K562 (cell line): Measurements from ENCODE around the gene RIMS3. TPM values are rescaled to one million over a fixed set of nuclear protein-coding genes. Genes with fewer than 3 reads are reported as not detected.

ENCODE experiments used
- ETV1 ChIP-seq: fragments of 450-650 bp; conservative IDR thresholded peaks from 2 replicates; pipeline ENCODE4 v1.6.1; 2016; ENCODE audit warnings: missing genetic modification characterization, control low read depth, low read depth, missing compliant biosample characterization
- GTF2B ChIP-seq: IDR thresholded peaks from 2 replicates; pipeline ENCODE4 v1.6.1; 2011; ENCODE audit not compliant: insufficient read length; ENCODE audit errors: extremely low read depth
- MTA1 ChIP-seq: fragments of 450-650 bp; IDR thresholded peaks from 2 replicates; pipeline ENCODE4 v1.6.1; 2017; ENCODE audit warnings: borderline replicate concordance
- SLC30A9 ChIP-seq: fragments of 250-450 bp; sonication (Bioruptor Pico); IDR thresholded peaks from 2 replicates; pipeline ENCODE4 v1.8.0; 2022; ENCODE audit warnings: mild to moderate bottlenecking, moderate library complexity
- SMAD4 ChIP-seq: fragments of 250-450 bp; sonication (Bioruptor Pico); conservative IDR thresholded peaks from 2 replicates; pipeline ENCODE4 v1.8.0; 2021; ENCODE audit warnings: inconsistent platforms, mild to moderate bottlenecking, moderate library complexity
- TGIF2 ChIP-seq: sonication (generic); formaldehyde crosslinking; IDR thresholded peaks from 2 replicates; pipeline ENCODE4 v1.8.1; 2022; ENCODE audit warnings: mild to moderate bottlenecking, missing genetic modification reagents, moderate library complexity
- ZNF639 ChIP-seq, 2 experiments: fragments of 200-800 bp in 1 of 2; sonication (Bioruptor generic) in 1 of 2; sonication (generic) in 1 of 2; formaldehyde crosslinking in 1 of 2; IDR thresholded peaks in 1 of 2; conservative IDR thresholded peaks in 1 of 2; 2 replicates each; pipeline versions ENCODE4 v1.5.0 to v1.6.1; 2016 to 2020; ENCODE audit warnings: missing compliant biosample characterization in 1 of 2, missing genetic modification characterization in 1 of 2, missing genetic modification reagents in 1 of 2
- ZNF785 ChIP-seq: fragments of 250-450 bp; sonication (Bioruptor Pico); IDR thresholded peaks from 2 replicates; pipeline ENCODE4 v1.4.0; 2020; ENCODE audit warnings: mild to moderate bottlenecking
- polyA plus RNA-seq, 8 experiments: library from polyadenylated mRNA; depleted of rRNA in 4 of 8; stranded (reverse) in 5 of 8; unstranded in 3 of 8; fragments of >200 nt; fragmentation: Nextera tagmentation in 2 of 8; fragmentation: Illumina TruSeq in 1 of 8; extraction: Ambion mirVana in 2 of 8; extraction: Trizol in 1 of 8; gene quantifications; 2 replicates each; pipeline versions ENCODE4 v1.2.1 to v1.2.3, GENCODE V29; 2011 to 2014; ENCODE audit warnings: inconsistent platforms in 1 of 8, missing spikeins in 1 of 8
- total RNA-seq, 7 experiments: library from RNA; depleted of rRNA in 6 of 7; stranded (reverse); fragments of >200 nt in 6 of 7; fragmentation: Illumina TruSeq in 2 of 7; extraction: Trizol in 2 of 7; gene quantifications; 2 replicates each; pipeline versions ENCODE4 v1.2.1 to v1.2.3, GENCODE V29; 2011 to 2021; ENCODE audit warnings: low replicate concordance in 1 of 7
- TF ChIP-seq, protein P1 (sequence below): fragments of 250-450 bp; sonication (Bioruptor Pico); IDR thresholded peaks from 2 replicates; pipeline ENCODE4 v1.5.1; 2021; ENCODE audit warnings: mild to moderate bottlenecking
- TF ChIP-seq, protein P2 (sequence below): fragments of 200-800 bp; sonication (Bioruptor generic); IDR thresholded peaks from 2 replicates; pipeline ENCODE4 v1.6.1; 2017; ENCODE audit warnings: missing genetic modification characterization, missing compliant biosample characterization
- TF ChIP-seq, protein P3 (sequence below): fragments of 250-450 bp; sonication (Bioruptor Pico); IDR thresholded peaks from 2 replicates; pipeline ENCODE4 v1.6.1; 2021; ENCODE audit warnings: mild to moderate bottlenecking
- TF ChIP-seq, protein P4 (sequence below), 2 experiments: fragments of 450-650 bp; IDR thresholded peaks; 2 replicates each; pipeline ENCODE4 v1.6.1; 2016
- TF ChIP-seq, protein P5 (sequence below): fragments of 250-450 bp; sonication (Bioruptor Pico); IDR thresholded peaks from 2 replicates; pipeline ENCODE4 v1.5.0; 2021
- TF ChIP-seq, protein P6 (sequence below), 3 experiments: fragments of 200-800 bp in 1 of 3; fragments of 250-450 bp in 1 of 3; fragments of 450-650 bp in 1 of 3; sonication (Bioruptor Pico) in 1 of 3; sonication (Bioruptor generic) in 1 of 3; formaldehyde crosslinking in 1 of 3; IDR thresholded peaks; 2 replicates each; pipeline versions ENCODE4 v1.6.1 to v1.8.0; 2016 to 2022; ENCODE audit warnings: mild to moderate bottlenecking in 2 of 3, missing genetic modification characterization in 2 of 3, missing compliant biosample characterization in 1 of 3, moderate library complexity in 1 of 3

The RIMS3 gene
- total and polyA plus RNA-seq, 9 of the 15 experiments (the other 6 are each of a cell fraction or from before 2014, with no cell fraction given), result 0.06 to 1.2 (median 0.59) TPM

- TF ChIP-seq GTF2B (no peak), ZNF639 (CRISPR knock-in tag; conservative IDR thresholded peaks at IDR 0.05 in 1 of 2, IDR thresholded peaks at IDR 0.05 in 1 of 2) (0 out of 4 replicates have a peak, but pooled peaks of 1 of the 2 experiments have one; percentile 44), MTA1 (peak; percentile 52; the same call in 1 of the 2 replicates), ZNF785 (CRISPR knock-in tag) (no peak), SLC30A9 (CRISPR knock-in tag) (no peak), ETV1 (tag) (peak; percentile 58), SMAD4 (CRISPR knock-in tag) (peak; percentile 66), TGIF2 (CRISPR knock-in tag) (no peak)
- TF ChIP-seq, protein P1, sequence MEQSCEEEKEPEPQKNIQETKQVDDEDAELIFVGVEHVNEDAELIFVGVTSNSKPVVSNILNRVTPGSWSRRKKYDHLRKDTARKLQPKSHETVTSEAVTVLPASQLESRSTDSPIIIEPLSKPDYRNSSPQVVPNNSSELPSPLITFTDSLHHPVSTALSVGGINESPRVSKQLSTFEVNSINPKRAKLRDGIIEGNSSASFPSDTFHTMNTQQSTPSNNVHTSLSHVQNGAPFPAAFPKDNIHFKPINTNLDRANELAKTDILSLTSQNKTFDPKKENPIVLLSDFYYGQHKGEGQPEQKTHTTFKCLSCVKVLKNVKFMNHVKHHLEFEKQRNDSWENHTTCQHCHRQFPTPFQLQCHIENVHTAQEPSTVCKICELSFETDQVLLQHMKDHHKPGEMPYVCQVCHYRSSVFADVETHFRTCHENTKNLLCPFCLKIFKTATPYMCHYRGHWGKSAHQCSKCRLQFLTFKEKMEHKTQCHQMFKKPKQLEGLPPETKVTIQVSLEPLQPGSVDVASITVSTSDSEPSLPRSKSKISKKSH, result no peak
- TF ChIP-seq, protein P2, sequence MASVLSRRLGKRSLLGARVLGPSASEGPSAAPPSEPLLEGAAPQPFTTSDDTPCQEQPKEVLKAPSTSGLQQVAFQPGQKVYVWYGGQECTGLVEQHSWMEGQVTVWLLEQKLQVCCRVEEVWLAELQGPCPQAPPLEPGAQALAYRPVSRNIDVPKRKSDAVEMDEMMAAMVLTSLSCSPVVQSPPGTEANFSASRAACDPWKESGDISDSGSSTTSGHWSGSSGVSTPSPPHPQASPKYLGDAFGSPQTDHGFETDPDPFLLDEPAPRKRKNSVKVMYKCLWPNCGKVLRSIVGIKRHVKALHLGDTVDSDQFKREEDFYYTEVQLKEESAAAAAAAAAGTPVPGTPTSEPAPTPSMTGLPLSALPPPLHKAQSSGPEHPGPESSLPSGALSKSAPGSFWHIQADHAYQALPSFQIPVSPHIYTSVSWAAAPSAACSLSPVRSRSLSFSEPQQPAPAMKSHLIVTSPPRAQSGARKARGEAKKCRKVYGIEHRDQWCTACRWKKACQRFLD (CRISPR knock-in tag), result no peak
- TF ChIP-seq, protein P3, sequence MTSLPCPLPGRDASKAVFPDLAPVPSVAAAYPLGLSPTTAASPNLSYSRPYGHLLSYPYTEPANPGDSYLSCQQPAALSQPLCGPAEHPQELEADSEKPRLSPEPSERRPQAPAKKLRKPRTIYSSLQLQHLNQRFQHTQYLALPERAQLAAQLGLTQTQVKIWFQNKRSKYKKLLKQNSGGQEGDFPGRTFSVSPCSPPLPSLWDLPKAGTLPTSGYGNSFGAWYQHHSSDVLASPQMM (CRISPR knock-in tag), result no peak
- TF ChIP-seq, protein P4, sequence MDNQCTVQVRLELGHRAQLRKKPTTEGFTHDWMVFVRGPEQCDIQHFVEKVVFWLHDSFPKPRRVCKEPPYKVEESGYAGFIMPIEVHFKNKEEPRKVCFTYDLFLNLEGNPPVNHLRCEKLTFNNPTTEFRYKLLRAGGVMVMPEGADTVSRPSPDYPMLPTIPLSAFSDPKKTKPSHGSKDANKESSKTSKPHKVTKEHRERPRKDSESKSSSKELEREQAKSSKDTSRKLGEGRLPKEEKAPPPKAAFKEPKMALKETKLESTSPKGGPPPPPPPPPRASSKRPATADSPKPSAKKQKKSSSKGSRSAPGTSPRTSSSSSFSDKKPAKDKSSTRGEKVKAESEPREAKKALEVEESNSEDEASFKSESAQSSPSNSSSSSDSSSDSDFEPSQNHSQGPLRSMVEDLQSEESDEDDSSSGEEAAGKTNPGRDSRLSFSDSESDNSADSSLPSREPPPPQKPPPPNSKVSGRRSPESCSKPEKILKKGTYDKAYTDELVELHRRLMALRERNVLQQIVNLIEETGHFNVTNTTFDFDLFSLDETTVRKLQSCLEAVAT (IDR thresholded peaks at IDR 0.05), result no peak
- TF ChIP-seq, protein P5, sequence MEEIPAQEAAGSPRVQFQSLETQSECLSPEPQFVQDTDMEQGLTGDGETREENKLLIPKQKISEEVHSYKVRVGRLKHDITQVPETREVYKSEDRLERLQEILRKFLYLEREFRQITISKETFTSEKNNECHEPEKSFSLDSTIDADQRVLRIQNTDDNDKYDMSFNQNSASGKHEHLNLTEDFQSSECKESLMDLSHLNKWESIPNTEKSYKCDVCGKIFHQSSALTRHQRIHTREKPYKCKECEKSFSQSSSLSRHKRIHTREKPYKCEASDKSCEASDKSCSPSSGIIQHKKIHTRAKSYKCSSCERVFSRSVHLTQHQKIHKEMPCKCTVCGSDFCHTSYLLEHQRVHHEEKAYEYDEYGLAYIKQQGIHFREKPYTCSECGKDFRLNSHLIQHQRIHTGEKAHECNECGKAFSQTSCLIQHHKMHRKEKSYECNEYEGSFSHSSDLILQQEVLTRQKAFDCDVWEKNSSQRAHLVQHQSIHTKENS, result no peak
- TF ChIP-seq, protein P6, sequence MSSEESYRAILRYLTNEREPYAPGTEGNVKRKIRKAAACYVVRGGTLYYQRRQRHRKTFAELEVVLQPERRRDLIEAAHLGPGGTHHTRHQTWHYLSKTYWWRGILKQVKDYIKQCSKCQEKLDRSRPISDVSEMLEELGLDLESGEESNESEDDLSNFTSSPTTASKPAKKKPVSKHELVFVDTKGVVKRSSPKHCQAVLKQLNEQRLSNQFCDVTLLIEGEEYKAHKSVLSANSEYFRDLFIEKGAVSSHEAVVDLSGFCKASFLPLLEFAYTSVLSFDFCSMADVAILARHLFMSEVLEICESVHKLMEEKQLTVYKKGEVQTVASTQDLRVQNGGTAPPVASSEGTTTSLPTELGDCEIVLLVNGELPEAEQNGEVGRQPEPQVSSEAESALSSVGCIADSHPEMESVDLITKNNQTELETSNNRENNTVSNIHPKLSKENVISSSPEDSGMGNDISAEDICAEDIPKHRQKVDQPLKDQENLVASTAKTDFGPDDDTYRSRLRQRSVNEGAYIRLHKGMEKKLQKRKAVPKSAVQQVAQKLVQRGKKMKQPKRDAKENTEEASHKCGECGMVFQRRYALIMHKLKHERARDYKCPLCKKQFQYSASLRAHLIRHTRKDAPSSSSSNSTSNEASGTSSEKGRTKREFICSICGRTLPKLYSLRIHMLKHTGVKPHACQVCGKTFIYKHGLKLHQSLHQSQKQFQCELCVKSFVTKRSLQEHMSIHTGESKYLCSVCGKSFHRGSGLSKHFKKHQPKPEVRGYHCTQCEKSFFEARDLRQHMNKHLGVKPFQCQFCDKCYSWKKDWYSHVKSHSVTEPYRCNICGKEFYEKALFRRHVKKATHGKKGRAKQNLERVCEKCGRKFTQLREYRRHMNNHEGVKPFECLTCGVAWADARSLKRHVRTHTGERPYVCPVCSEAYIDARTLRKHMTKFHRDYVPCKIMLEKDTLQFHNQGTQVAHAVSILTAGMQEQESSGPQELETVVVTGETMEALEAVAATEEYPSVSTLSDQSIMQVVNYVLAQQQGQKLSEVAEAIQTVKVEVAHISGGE (CRISPR knock-in tag; IDR thresholded peaks at IDR 0.05), result peak in 1 of 3 experiments; percentile 64; a peak in 2 of 6 replicates
Measured at GRCh38 chr1:40633931-40634376, 31.5 kb downstream of the RIMS3 start (continued).
